DND-41 (cell line): ENCODE data around the gene FHOD3.

Source experiments
- ATAC-seq: fragments of 200-7000 bp; cut with Tn5 transposase; 3 replicates; pipeline ENCODE4 v1.9.1; 2021; ENCODE audit warnings: low read depth; ENCODE audit not compliant: insufficient read depth
- DNase-seq: peaks from one replicate; pipeline ENCODE4 v3.0.0-alpha.2; 2020
- H2AFZ ChIP-seq: 2 replicates; pipeline ENCODE4 v1.6.0; 2012; ENCODE audit warnings: low read depth, low read length
- H3K27ac ChIP-seq: 2 replicates; pipeline ENCODE4 v1.5.1; 2012; ENCODE audit warnings: low read length, inconsistent platforms
- H3K27me3 ChIP-seq: fragments of 200-600 bp; sonication (generic); 2 replicates; pipeline ENCODE4 v1.6.0; 2012; ENCODE audit warnings: low read length, mild to moderate bottlenecking, inconsistent platforms; ENCODE audit not compliant: insufficient read depth, poor library complexity
- H3K36me3 ChIP-seq: 2 replicates; pipeline ENCODE4 v1.5.1; 2012; ENCODE audit warnings: low read length, inconsistent platforms; ENCODE audit not compliant: insufficient read depth
- H3K4me1 ChIP-seq: 2 replicates; pipeline ENCODE4 v1.5.1; 2012; ENCODE audit warnings: mild to moderate bottlenecking, low read length; ENCODE audit not compliant: insufficient read depth
- H3K4me2 ChIP-seq: 2 replicates; pipeline ENCODE4 v1.6.0; 2012; ENCODE audit warnings: mild to moderate bottlenecking, moderate library complexity, low read length, inconsistent platforms; ENCODE audit not compliant: insufficient read depth
- H3K4me3 ChIP-seq, 2 experiments: fragments of 200-600 bp in 1 of 2; shearing (Covaris generic) in 1 of 2; 2 replicates each; pipeline ENCODE4 v1.5.1; 2012 to 2016; ENCODE audit warnings: inconsistent platforms in 2 of 2, low read length in 2 of 2, mild to moderate bottlenecking in 2 of 2, low read depth in 1 of 2, moderate library complexity in 1 of 2
- H3K79me2 ChIP-seq: 2 replicates; pipeline ENCODE4 v1.6.0; 2012; ENCODE audit warnings: low read length, inconsistent platforms; ENCODE audit not compliant: insufficient read depth
- H3K9ac ChIP-seq: 2 replicates; pipeline ENCODE4 v1.6.0; 2012; ENCODE audit warnings: low read depth, mild to moderate bottlenecking, inconsistent platforms, low read length, moderate library complexity
- H3K9me3 ChIP-seq: 2 replicates; pipeline ENCODE4 v1.5.1; 2012; ENCODE audit warnings: low read length, moderate library complexity, mild to moderate bottlenecking, inconsistent platforms; ENCODE audit not compliant: insufficient read depth, severe bottlenecking
- H4K20me1 ChIP-seq: 2 replicates; pipeline ENCODE4 v1.6.0; 2012; ENCODE audit warnings: low read length; ENCODE audit not compliant: insufficient read depth
- EZH2 ChIP-seq: IDR thresholded peaks from 3 replicates; pipeline ENCODE4 v1.6.1; 2012; ENCODE audit warnings: borderline replicate concordance, low read depth, mild to moderate bottlenecking, moderate library complexity, low read length, inconsistent platforms; ENCODE audit not compliant: severe bottlenecking
- TF ChIP-seq, protein P1 (sequence below): IDR thresholded peaks from 2 replicates; pipeline ENCODE4 v1.5.1; 2012; ENCODE audit warnings: borderline replicate concordance, low read length, moderate library complexity, mild to moderate bottlenecking; ENCODE audit not compliant: poor library complexity, severe bottlenecking; ENCODE audit errors: extremely low read depth

Gene FHOD3

DNA sequence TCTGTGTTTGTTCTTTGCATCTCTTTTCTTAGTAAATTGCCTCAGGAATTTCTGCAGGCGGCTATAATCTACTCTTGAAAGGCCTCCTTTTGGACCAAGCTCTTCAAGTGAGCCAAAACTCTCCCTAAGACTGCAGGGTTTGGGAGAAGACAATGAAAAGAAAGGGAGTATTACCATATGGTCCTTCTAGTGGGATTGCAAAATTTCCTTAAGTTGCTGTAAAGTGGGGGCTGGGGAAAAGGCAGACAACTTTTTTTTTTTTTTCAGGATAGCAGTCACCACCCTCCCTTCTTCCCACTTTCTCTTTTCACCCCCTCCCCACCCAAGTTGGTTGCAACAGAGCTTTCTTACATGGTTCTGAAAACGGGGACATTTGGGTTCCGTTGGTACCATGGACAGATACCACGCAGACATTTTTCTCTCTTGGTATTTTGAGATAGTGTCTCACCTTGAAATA lies 183.7 kb downstream of the FHOD3 start:
- Histone ChIP-seq H2AFZ (no peak overlapping the region), H3K4me1 (no peaks in the 10 kb centered on the region), H3K4me3 (no peak overlapping the region), H3K27me3 (no peaks in the 10 kb centered on the region), H4K20me1 (no peaks in the 10 kb centered on the region), H3K27ac (no peak overlapping the region), H3K9me3 (no peaks in the 10 kb centered on the region), H3K79me2 (no peaks in the 10 kb centered on the region), H3K4me2 (no peak overlapping the region), H3K36me3 (no peaks in the 10 kb centered on the region), H3K9ac (no peak overlapping the region)
- DNase-seq = no peak
- no peak for ATAC-seq
- no peak for TF ChIP-seq EZH2
- TF ChIP-seq, protein P1, sequence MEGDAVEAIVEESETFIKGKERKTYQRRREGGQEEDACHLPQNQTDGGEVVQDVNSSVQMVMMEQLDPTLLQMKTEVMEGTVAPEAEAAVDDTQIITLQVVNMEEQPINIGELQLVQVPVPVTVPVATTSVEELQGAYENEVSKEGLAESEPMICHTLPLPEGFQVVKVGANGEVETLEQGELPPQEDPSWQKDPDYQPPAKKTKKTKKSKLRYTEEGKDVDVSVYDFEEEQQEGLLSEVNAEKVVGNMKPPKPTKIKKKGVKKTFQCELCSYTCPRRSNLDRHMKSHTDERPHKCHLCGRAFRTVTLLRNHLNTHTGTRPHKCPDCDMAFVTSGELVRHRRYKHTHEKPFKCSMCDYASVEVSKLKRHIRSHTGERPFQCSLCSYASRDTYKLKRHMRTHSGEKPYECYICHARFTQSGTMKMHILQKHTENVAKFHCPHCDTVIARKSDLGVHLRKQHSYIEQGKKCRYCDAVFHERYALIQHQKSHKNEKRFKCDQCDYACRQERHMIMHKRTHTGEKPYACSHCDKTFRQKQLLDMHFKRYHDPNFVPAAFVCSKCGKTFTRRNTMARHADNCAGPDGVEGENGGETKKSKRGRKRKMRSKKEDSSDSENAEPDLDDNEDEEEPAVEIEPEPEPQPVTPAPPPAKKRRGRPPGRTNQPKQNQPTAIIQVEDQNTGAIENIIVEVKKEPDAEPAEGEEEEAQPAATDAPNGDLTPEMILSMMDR = no peak

DNA sequence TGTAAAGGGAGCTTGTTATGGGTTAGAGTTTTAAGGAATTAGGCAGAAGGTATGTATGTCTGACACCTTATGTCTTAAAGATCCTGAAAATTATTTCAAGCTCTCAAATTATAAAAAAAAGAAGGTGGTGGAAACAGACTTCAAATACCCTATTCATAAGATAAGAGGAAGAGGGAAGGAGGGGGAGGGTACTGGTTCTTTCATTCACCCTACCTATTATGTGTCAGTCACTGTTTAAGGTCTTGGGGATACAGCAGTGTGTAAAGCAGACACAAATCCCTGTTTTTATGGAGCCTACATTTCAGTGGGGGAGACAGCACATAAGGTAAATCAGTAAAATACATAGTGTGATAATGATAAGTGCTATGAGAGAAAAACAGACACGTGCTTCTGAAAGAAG lies 184.4 kb downstream of the FHOD3 start:
- TF ChIP-seq, protein P1 = no peak
- no peak for TF ChIP-seq EZH2
- no peaks in the 10 kb centered on the region for H4K20me1 ChIP-seq
- H3K4me3 ChIP-seq = no peak overlapping the region
- H3K79me2 ChIP-seq = no peaks in the 10 kb centered on the region
- no peaks in the 10 kb centered on the region for H3K4me1 ChIP-seq
- no peak overlapping the region for H3K27ac ChIP-seq
- H2AFZ ChIP-seq = no peak overlapping the region
- no peak for DNase-seq
- no peak overlapping the region for H3K4me2 ChIP-seq
- ATAC-seq = no peak
- no peak overlapping the region for H3K9ac ChIP-seq
- no peaks in the 10 kb centered on the region for H3K36me3 ChIP-seq
- H3K27me3 ChIP-seq = no peaks in the 10 kb centered on the region
- H3K9me3 ChIP-seq = no peaks in the 10 kb centered on the region

DNA sequence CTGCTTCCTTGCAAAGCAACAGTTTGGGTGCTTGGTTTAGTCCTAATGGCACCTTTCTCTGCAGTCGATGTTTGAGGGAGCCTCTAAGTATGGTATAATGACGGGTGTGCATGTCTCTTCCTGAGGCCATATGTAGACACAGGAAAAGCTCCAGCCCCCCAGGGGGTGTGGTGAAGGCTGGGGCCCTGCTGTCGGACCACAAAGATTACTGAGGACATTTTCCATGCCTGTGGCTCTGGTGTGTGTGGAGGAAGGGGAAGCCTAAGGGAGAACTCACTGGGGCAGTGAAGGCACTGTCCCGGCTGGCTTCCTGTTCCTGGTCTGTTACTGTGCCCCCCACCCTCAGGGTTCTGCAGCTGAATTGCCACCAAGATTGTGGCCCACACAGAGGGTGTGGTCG lies 187.1 kb downstream of the FHOD3 start:
- Histone ChIP-seq H3K4me2 (no peak overlapping the region), H4K20me1 (no peaks in the 10 kb centered on the region), H3K27me3 (no peaks in the 10 kb centered on the region), H3K9me3 (no peaks in the 10 kb centered on the region), H3K4me3 (no peak overlapping the region), H3K79me2 (no peaks in the 10 kb centered on the region), H3K9ac (no peak overlapping the region), H3K4me1 (no peaks in the 10 kb centered on the region), H3K36me3 (no peaks in the 10 kb centered on the region), H2AFZ (no peak overlapping the region), H3K27ac (no peak overlapping the region)
- TF ChIP-seq EZH2 = no peak
- TF ChIP-seq, protein P1 = no peak
- DNase-seq (no peak), ATAC-seq (no peak)

DNA sequence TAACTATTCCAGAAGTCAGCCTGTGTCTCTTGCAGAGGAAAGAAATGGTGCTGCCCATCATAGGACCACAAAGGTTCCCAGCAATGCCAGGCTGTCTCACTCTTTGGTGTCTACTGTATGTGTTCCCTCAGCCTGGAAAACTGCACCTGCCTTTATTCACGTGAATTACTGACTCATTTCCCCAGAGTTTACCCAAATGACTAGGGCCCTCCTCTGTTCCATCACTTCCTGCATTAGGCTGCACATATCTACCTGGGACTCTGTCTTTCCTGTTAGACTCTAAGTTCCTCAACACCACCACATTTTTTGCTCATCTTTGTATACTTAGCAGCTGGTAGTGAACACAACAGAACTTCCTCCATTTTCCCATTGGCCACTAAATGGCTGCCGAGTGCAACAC lies 188.3 kb downstream of the FHOD3 start:
- H3K36me3 ChIP-seq = no peaks in the 10 kb centered on the region
- no peak for DNase-seq
- no peak for TF ChIP-seq EZH2
- TF ChIP-seq, protein P1 = no peak
- H4K20me1 ChIP-seq = no peaks in the 10 kb centered on the region
- H3K4me1 ChIP-seq = no peaks in the 10 kb centered on the region
- no peaks in the 10 kb centered on the region for H3K9me3 ChIP-seq
- no peak for ATAC-seq
- H2AFZ ChIP-seq = no peak overlapping the region
- H3K79me2 ChIP-seq = no peaks in the 10 kb centered on the region
- no peak overlapping the region for H3K27ac ChIP-seq
- H3K27me3 ChIP-seq = no peaks in the 10 kb centered on the region
- no peak overlapping the region for H3K4me3 ChIP-seq
- no peak overlapping the region for H3K4me2 ChIP-seq
- no peak overlapping the region for H3K9ac ChIP-seq
